HepG2 (cell line): Measurements from ENCODE around the gene ZKSCAN3. TPM values are rescaled to one million over a fixed set of nuclear protein-coding genes. Genes with fewer than 3 reads are reported as not detected.
A peak's percentile ranks its signal among the peaks of the same experiment; 100 is the strongest.

Source experiments
- ATAC-seq: fragments of 200-7000 bp; cut with Tn5 transposase; 3 replicates; pipeline ENCODE4 v1.9.1; 2020; ENCODE audit warnings: mild to moderate bottlenecking, moderate library complexity
- BruUV-seq: library from RNA; stranded (reverse); fragments of 400-500 nt; replicated peaks from 2 replicates; lab custom pipeline; 2021; lab: Mats Ljungman, UMichigan
- CTCF ChIA-PET: fragments of 300-600 bp; formaldehyde crosslinking; extraction: SDS; loops from one replicate; lab custom pipeline; 2021; ENCODE audit warnings: low total read pairs, inconsistent platforms, low intra/inter-chr PET ratio; lab: Yijun Ruan, JAX
- POLR2A ChIA-PET: fragments of 350-600 bp; sonication (Branson Sonifier 250); formaldehyde crosslinking; loops from one replicate; lab custom pipeline; 2020; ENCODE audit warnings: antibody characterized with exemption, inconsistent platforms; lab: Yijun Ruan, JAX
- DNase-seq: peaks from one replicate; pipeline ENCODE4 v3.0.0-alpha.2; 2015; ENCODE audit warnings: low spot score
- FAIRE-seq: peaks from 3 replicates; lab custom pipeline; 2011; peaks lifted over from hg19 to GRCh38; lab: Jason Lieb, UNC
- H2AFZ ChIP-seq: one replicate; pipeline ENCODE4 v1.6.1; 2011; ENCODE audit warnings: low read length, inconsistent platforms
- H3K27ac ChIP-seq: fragments of 300-600 bp; 3 replicates; pipeline ENCODE4 v1.8.0; 2011; ENCODE audit warnings: mixed run types, mild to moderate bottlenecking, mixed read lengths, low read length, inconsistent platforms; ENCODE audit not compliant: insufficient read depth; ENCODE audit errors: extremely low read length
- H3K27me3 ChIP-seq, 2 experiments: fragments of 200-600 bp in 1 of 2; 2 replicates in 1 of 2; 3 replicates in 1 of 2; pipeline versions ENCODE4 v1.6.0 to v1.8.0; 2011; ENCODE audit warnings: low read length in 2 of 2, mild to moderate bottlenecking in 2 of 2, moderate library complexity in 2 of 2, inconsistent platforms in 1 of 2; ENCODE audit not compliant: insufficient read depth in 2 of 2, control insufficient read depth in 1 of 2
- H3K36me3 ChIP-seq, 2 experiments: fragments of 200-600 bp in 1 of 2; replicated peaks in 1 of 2; 2 replicates in 1 of 2; 3 replicates in 1 of 2; pipeline versions ENCODE4 v1.5.1 to v1.8.0; 2011; ENCODE audit warnings: low read length in 2 of 2, inconsistent platforms in 1 of 2; ENCODE audit not compliant: insufficient read depth in 2 of 2, control insufficient read depth in 1 of 2
- H3K4me1 ChIP-seq: 2 replicates; pipeline ENCODE4 v1.5.1; 2012; ENCODE audit warnings: low read length, inconsistent platforms; ENCODE audit not compliant: insufficient read depth
- H3K4me2 ChIP-seq: 2 replicates; pipeline ENCODE4 v1.6.0; 2011; ENCODE audit warnings: low read depth, low read length, inconsistent platforms
- H3K4me3 ChIP-seq, 3 experiments: fragments of 200-600 bp in 1 of 3; sonication (generic), shearing (Covaris generic) in 1 of 3; replicated peaks in 1 of 3; 2 replicates each; pipeline ENCODE4 v1.5.1; 2011 to 2016; ENCODE audit warnings: low read length in 3 of 3, inconsistent platforms in 2 of 3, low read depth in 2 of 3, mild to moderate bottlenecking in 2 of 3, control low read depth in 1 of 3, mixed read lengths in 1 of 3; ENCODE audit not compliant: insufficient read depth in 1 of 3
- H3K79me2 ChIP-seq: one replicate; pipeline ENCODE4 v1.6.1; 2011; ENCODE audit warnings: low read length, inconsistent platforms; ENCODE audit not compliant: insufficient read depth
- H3K9ac ChIP-seq: 2 replicates; pipeline ENCODE4 v1.6.0; 2011; ENCODE audit warnings: mild to moderate bottlenecking, low read depth, low read length, inconsistent platforms; ENCODE audit not compliant: insufficient read depth
- H3K9me3 ChIP-seq: 2 replicates; pipeline ENCODE4 v1.5.1; 2012; ENCODE audit warnings: mild to moderate bottlenecking, low read length
- H4K20me1 ChIP-seq: 2 replicates; pipeline ENCODE4 v1.6.0; 2011; ENCODE audit warnings: inconsistent platforms, mild to moderate bottlenecking, low read length, moderate library complexity; ENCODE audit not compliant: insufficient read depth
- ARID3A ChIP-seq: IDR thresholded peaks from 2 replicates; pipeline ENCODE4 v1.6.1; 2012; ENCODE audit warnings: low read depth, low read length, improper control_type of control experiment
- BRD4 ChIP-seq: sonication (generic); formaldehyde crosslinking; IDR thresholded peaks from 2 replicates; pipeline ENCODE4 v1.4.0; 2020; ENCODE audit warnings: missing genetic modification reagents
- CREB1 ChIP-seq, 2 experiments: fragments of 450-650 bp in 1 of 2; IDR thresholded peaks; 2 replicates each; pipeline ENCODE4 v1.6.1; 2016 to 2017; ENCODE audit warnings: control low read depth in 1 of 2, mild to moderate bottlenecking in 1 of 2, missing compliant biosample characterization in 1 of 2, missing genetic modification characterization in 1 of 2
- CSRNP1 ChIP-seq: sonication (generic); formaldehyde crosslinking; IDR thresholded peaks from 2 replicates; pipeline ENCODE4 v1.8.1; 2023; ENCODE audit warnings: mild to moderate bottlenecking, missing genetic modification reagents
- ESRRA ChIP-seq: sonication (generic); formaldehyde crosslinking; IDR thresholded peaks from 2 replicates; pipeline ENCODE4 v1.5.1; 2020; ENCODE audit warnings: mild to moderate bottlenecking, low read depth, missing genetic modification reagents
- EZH2 ChIP-seq: conservative IDR thresholded peaks from 2 replicates; pipeline ENCODE4 v1.6.1; 2012; ENCODE audit warnings: mild to moderate bottlenecking, low read depth, low read length, moderate library complexity
- HNF1B ChIP-seq: sonication (generic); formaldehyde crosslinking; IDR thresholded peaks from 2 replicates; pipeline ENCODE4 v1.5.1; 2020; ENCODE audit warnings: mild to moderate bottlenecking, moderate library complexity, missing genetic modification reagents
- IRX3 ChIP-seq: sonication (generic); formaldehyde crosslinking; IDR thresholded peaks from 2 replicates; pipeline ENCODE4 v1.8.1; 2023; ENCODE audit warnings: mild to moderate bottlenecking, low read depth, missing genetic modification reagents, borderline replicate concordance
- SIN3A ChIP-seq: IDR thresholded peaks from 2 replicates; pipeline ENCODE4 v1.6.1; 2011; ENCODE audit warnings: low read depth, mild to moderate bottlenecking, control low read depth, low read length, borderline replicate concordance
- SMAD3 ChIP-seq: sonication (generic); formaldehyde crosslinking; IDR thresholded peaks from 2 replicates; pipeline ENCODE4 v1.4.0; 2020; ENCODE audit warnings: missing genetic modification reagents
- TRIM22 ChIP-seq: fragments of 450-650 bp; IDR thresholded peaks from 2 replicates; pipeline ENCODE4 v1.6.1; 2017
- ZKSCAN1 ChIP-seq: fragments of 150-350 bp; IDR thresholded peaks from 2 replicates; pipeline ENCODE4 v1.6.1; 2014; ENCODE audit warnings: low read length
- ZNF160 ChIP-seq: sonication (generic); formaldehyde crosslinking; IDR thresholded peaks from 2 replicates; pipeline ENCODE4 v1.8.0; 2022; ENCODE audit warnings: mild to moderate bottlenecking, inconsistent platforms, missing genetic modification reagents
- ZNF431 ChIP-seq: sonication (generic); formaldehyde crosslinking; IDR thresholded peaks from 2 replicates; pipeline ENCODE4 v1.9.0; 2022; ENCODE audit warnings: missing genetic modification reagents, low read depth, mild to moderate bottlenecking, borderline replicate concordance
- ZNF441 ChIP-seq: sonication (generic); formaldehyde crosslinking; IDR thresholded peaks from 2 replicates; pipeline ENCODE4 v1.7.0; 2021; ENCODE audit warnings: missing genetic modification reagents, borderline replicate concordance
- ZNF616 ChIP-seq: sonication (generic); formaldehyde crosslinking; IDR thresholded peaks from 2 replicates; pipeline ENCODE4 v1.5.0; 2020; ENCODE audit warnings: low read depth, mild to moderate bottlenecking, missing genetic modification reagents
- ZSCAN31 ChIP-seq: sonication (generic); formaldehyde crosslinking; IDR thresholded peaks from 2 replicates; pipeline ENCODE4 v1.5.0; 2020; ENCODE audit warnings: low read depth, mild to moderate bottlenecking, missing genetic modification reagents
- WGBS: methylation state at CpG from one replicate; pipeline ENCODE4 v1.1.6; 2017; ENCODE audit warnings: low lambda C conversion rate; 5-methylcytosine and 5-hydroxymethylcytosine counted together
- in situ Hi-C: cut with HindIII; loops from 2 replicates; pipeline ENCODE4 v1.10.0; 2017; ENCODE audit warnings: low pct_unique_long_range_greater_than_20kb; ENCODE audit not compliant: extremely low pct_ligation_motif_present
- intact Hi-C: fragments of 100-400 bp; cut with micrococcal nuclease; formaldehyde crosslinking; loops from one replicate; pipeline ENCODE4 v1.10.0; 2022; ENCODE audit not compliant: unreplicated experiment
- polyA plus RNA-seq, 8 experiments: library from polyadenylated mRNA; depleted of rRNA in 3 of 8; stranded (reverse) in 7 of 8; unstranded in 1 of 8; fragments of >200 nt; fragmentation: Illumina TruSeq in 4 of 8; extraction: Trizol in 4 of 8; gene quantifications; 2 replicates each; pipeline versions ENCODE4 v1.2.1 to v1.2.3, GENCODE V29; 2011 to 2016; ENCODE audit warnings: low read depth in 4 of 8, missing spikeins in 1 of 8, mixed read lengths in 1 of 8; ENCODE audit not compliant: insufficient read depth in 1 of 8
- total RNA-seq, 5 experiments: library from RNA; depleted of rRNA; stranded (reverse); fragments of >200 nt; fragmentation: Illumina TruSeq; extraction: Trizol; gene quantifications; 2 replicates each; pipeline ENCODE4 v1.2.3, GENCODE V29; 2016; ENCODE audit warnings: low read depth in 1 of 5

ZKSCAN3 gene
- total and polyA plus RNA-seq, 2 of the 13 experiments (the other 11 are each of a cell fraction or from before 2014, with no cell fraction given) = 3.3 to 7.4 TPM

GRCh38 chr6:28335040-28335563, 14.6 kb upstream of the ZKSCAN3 start:
- in situ Hi-C loops = no loop called here
- Histone ChIP-seq H3K79me2 (peaks cover 9% of the 10 kb centered on the region), H3K9ac (peak overlapping the region; percentile 88), H4K20me1 (no peaks in the 10 kb centered on the region), H3K9me3 (peaks cover 3% of the 10 kb centered on the region), H3K27ac (peak overlapping the region; percentile 96), H3K4me1 (peaks cover 25% of the 10 kb centered on the region), H3K36me3 (no peaks in the 10 kb centered on the region), H2AFZ (peak overlapping the region; percentile 68), H3K27me3 (no peaks in the 10 kb centered on the region; a peak in 1 of 5 replicates), H3K4me3 (peak overlapping the region; percentile 42 to 94 (median 80); a peak in 5 of 6 replicates), H3K4me2 (peak overlapping the region; percentile 87)
- CTCF ChIA-PET = no interaction called here
- intact Hi-C loops = loop anchor here (1.0 kb wide), 2 partner anchors 10 to 11 kb away; no protein-coding TSS in a partner anchor
- FAIRE-seq = no peak
- TSS peak; percentile 94 for BruUV-seq
- 43% methylated on average over 12 of the region's 12 CpGs for WGBS
- DNase-seq = no peak
- peak; percentile 2; the same call in 2 of the 3 replicates for ATAC-seq
- POLR2A ChIA-PET = interaction anchor here (0.6 to 4.9 kb wide), 34 partner anchors 8 to 862 kb away, joined by 3 to 108 read pairs (median 7); partner anchors contain the start of genes PGBD1, ZKSCAN3, ZKSCAN4 and ZKSCAN8
- 0 out of 2 replicates have a peak, but pooled peaks have one; percentile 11 for TF ChIP-seq IRX3 (CRISPR knock-in tag)
- TF ChIP-seq CREB1 (IDR thresholded peaks at IDR 0.05) = no peak
- no peak for TF ChIP-seq CREB1 (CRISPR knock-in tag; IDR thresholded peaks at IDR 0.05)
- TF ChIP-seq SMAD3 (CRISPR knock-in tag) = 0 out of 2 replicates have a peak, but pooled peaks have one; percentile 7
- TF ChIP-seq ZNF160 (CRISPR knock-in tag) = 0 out of 2 replicates have a peak, but pooled peaks have one; percentile 11
- TF ChIP-seq TRIM22 = no peak
- 0 out of 2 replicates have a peak, but pooled peaks have one; percentile 9 for TF ChIP-seq BRD4 (CRISPR knock-in tag)
- 0 out of 2 replicates have a peak, but pooled peaks have one; percentile 2 for TF ChIP-seq ZSCAN31 (CRISPR knock-in tag)
- no peak for TF ChIP-seq ESRRA (CRISPR knock-in tag)
- peak; percentile 19; the same call in 1 of the 2 replicates for TF ChIP-seq SIN3A
- 0 out of 2 replicates have a peak, but pooled peaks have one; percentile 54 for TF ChIP-seq ZNF441 (CRISPR knock-in tag)
- no peak for TF ChIP-seq ZNF616 (CRISPR knock-in tag)
- TF ChIP-seq ZNF431 = no peak
- peak; percentile 2; the same call in 1 of the 2 replicates for TF ChIP-seq CSRNP1 (CRISPR knock-in tag)
- peak; percentile 27; the same call in 1 of the 2 replicates for TF ChIP-seq ARID3A
- no peak for TF ChIP-seq EZH2
- TF ChIP-seq ZKSCAN1 = no peak
- TF ChIP-seq HNF1B (CRISPR knock-in tag) = 0 out of 2 replicates have a peak, but pooled peaks have one; percentile 35
